ENCODE measurements around the gene ELOB. TPM values are rescaled to one million over a fixed set of nuclear protein-coding genes. Genes with fewer than 3 reads are reported as not detected.

Gene ELOB
- total and polyA plus RNA-seq, 10 of the 15 experiments (the other 5 are each of a cell fraction or from before 2014, with no cell fraction given): 86.9 to 823 (median 263) TPM

- TF ChIP-seq E2F8 (IDR thresholded peaks at IDR 0.05; ENCODE audit: low read depth, partially characterized antibody) (no peak), ZNF592 (IDR thresholded peaks at IDR 0.05) (peak; percentile 30; the same call in 1 of the 2 replicates), NKRF (conservative IDR thresholded peaks at IDR 0.05) (peak; percentile 83), CREM (IDR thresholded peaks at IDR 0.05; ENCODE audit: low read depth) (peak; percentile 96), PBX3 (IDR thresholded peaks at IDR 0.05; ENCODE audit: insufficient replicate concordance, low read depth, low read length) (peak; percentile 10), IRF5 (IDR thresholded peaks at IDR 0.05; ENCODE audit: borderline replicate concordance) (no peak), IRF3 (IDR thresholded peaks at IDR 0.05) (no peak; the same call in 1 of the 2 replicates), HDAC2 (IDR thresholded peaks at IDR 0.05) (peak; percentile 79; the same call in 1 of the 2 replicates), MEF2B (IDR thresholded peaks at IDR 0.05; ENCODE audit: partially characterized antibody, poor library complexity, severe bottlenecking) (peak; percentile 10), CEBPB (IDR thresholded peaks at IDR 0.05; ENCODE audit: borderline replicate concordance in 1 of 2, low read depth in 2 of 2, low read length in 2 of 2) (no peak), SIN3A (IDR thresholded peaks at IDR 0.05; ENCODE audit: low read depth, low read length) (peak; percentile 28; the same call in 1 of the 2 replicates), MXI1 (IDR thresholded peaks at IDR 0.05; ENCODE audit: low read depth, low read length) (peak; percentile 54), FOXM1 (IDR thresholded peaks at IDR 0.05; ENCODE audit: low read depth, low read length) (no peak), HCFC1 (IDR thresholded peaks at IDR 0.05; ENCODE audit: low read length) (peak; percentile 93), JUND (IDR thresholded peaks at IDR 0.05; ENCODE audit: low read depth, low read length) (no peak)
Measured at GRCh38 chr16:2752035-2752849, 24.8 kb downstream of the ELOB start, which contains the start of gene SRRM2 (continued).
